Chondrocyte (in vitro differentiated cells): ENCODE results near the gene MAP7D3. TPM values are rescaled to one million over a fixed set of nuclear protein-coding genes. Genes with fewer than 3 reads are reported as not detected.

ENCODE experiments used
- DNase-seq: peaks from one replicate; pipeline ENCODE4 v3.0.0; 2021; ENCODE audit warnings: mixed read lengths, low spot score
- H3K27ac Mint-ChIP-seq: one replicate; pipeline ENCODE4 v1.8.0; 2021; ENCODE audit warnings: mild to moderate bottlenecking, moderate library complexity, mixed read lengths; ENCODE audit not compliant: unreplicated experiment
- H3K27me3 Mint-ChIP-seq: 2 replicates; pipeline ENCODE4 v1.8.0; 2021; ENCODE audit warnings: low read depth, mixed read lengths
- H3K36me3 Mint-ChIP-seq: 2 replicates; pipeline ENCODE4 v1.8.0; 2021; ENCODE audit warnings: low read depth, mixed read lengths
- H3K4me1 Mint-ChIP-seq: 2 replicates; pipeline ENCODE4 v1.8.0; 2021; ENCODE audit warnings: low read depth, mild to moderate bottlenecking, mixed read lengths
- H3K4me3 Mint-ChIP-seq: one replicate; pipeline ENCODE4 v1.8.0; 2021; ENCODE audit warnings: mild to moderate bottlenecking, moderate library complexity, mixed read lengths; ENCODE audit not compliant: unreplicated experiment
- H3K9me3 Mint-ChIP-seq: 2 replicates; pipeline ENCODE4 v1.8.0; 2021; ENCODE audit warnings: low read depth, mixed read lengths
- total RNA-seq: library from RNA; stranded (reverse); gene quantifications from 3 replicates; pipeline ENCODE4 v1.2.1, GENCODE V29; 2021
- TF ChIP-seq, protein P1 (sequence below): fragments of 200-600 bp; sonication (generic); IDR thresholded peaks from 2 replicates; pipeline ENCODE4 v1.5.0; 2021; ENCODE audit warnings: antibody characterized with exemption, mild to moderate bottlenecking, moderate library complexity

MAP7D3 gene
- total RNA-seq, 1 donor from 2014 or later: 48.2 TPM

DNA sequence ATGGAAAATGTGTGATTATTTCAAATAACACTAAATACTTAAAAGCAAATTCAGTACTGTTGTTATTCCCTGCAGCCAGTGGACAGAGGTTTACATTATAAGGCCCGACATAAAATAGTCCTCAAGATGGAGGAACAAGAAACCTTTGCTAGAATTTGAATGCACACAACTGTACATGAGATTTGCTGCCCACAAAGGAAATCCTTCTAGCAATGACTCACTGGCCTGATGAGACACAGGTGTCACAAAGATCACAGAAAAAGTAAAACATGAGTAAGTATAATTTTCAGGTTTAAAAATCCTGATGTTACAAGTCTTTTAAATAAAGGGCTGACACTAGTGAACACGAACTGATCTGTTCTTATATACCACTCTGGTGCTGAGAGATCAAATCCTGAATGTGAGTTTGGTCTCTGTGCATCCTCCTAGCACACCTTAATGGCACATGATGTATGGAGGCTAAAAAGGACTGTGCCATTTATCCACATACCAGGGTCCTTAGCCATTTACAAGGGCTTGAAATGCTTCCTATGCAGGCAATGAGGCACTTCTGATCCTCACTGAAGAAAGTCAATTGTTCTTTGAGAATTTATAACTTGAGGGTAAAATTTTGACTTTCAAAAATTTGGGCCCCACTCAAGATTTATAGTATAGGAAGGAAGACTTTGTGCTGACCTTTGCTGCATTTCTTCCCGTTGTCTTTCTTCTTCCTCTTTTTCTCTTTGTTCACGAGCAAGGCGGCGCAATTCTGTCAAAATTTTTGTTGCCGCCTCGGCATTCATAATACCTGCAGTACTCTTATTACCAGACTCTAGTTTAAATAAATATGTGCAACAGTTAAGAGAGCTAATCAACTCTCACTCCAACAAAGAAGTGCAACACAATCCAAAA, 23.0 kb downstream of the MAP7D3 start:
- no peaks in the 10 kb centered on the region for H3K9me3 Mint-ChIP-seq
- H3K36me3 Mint-ChIP-seq: peaks cover 25% of the 10 kb centered on the region
- H3K27me3 Mint-ChIP-seq: no peaks in the 10 kb centered on the region
- TF ChIP-seq, protein P1, sequence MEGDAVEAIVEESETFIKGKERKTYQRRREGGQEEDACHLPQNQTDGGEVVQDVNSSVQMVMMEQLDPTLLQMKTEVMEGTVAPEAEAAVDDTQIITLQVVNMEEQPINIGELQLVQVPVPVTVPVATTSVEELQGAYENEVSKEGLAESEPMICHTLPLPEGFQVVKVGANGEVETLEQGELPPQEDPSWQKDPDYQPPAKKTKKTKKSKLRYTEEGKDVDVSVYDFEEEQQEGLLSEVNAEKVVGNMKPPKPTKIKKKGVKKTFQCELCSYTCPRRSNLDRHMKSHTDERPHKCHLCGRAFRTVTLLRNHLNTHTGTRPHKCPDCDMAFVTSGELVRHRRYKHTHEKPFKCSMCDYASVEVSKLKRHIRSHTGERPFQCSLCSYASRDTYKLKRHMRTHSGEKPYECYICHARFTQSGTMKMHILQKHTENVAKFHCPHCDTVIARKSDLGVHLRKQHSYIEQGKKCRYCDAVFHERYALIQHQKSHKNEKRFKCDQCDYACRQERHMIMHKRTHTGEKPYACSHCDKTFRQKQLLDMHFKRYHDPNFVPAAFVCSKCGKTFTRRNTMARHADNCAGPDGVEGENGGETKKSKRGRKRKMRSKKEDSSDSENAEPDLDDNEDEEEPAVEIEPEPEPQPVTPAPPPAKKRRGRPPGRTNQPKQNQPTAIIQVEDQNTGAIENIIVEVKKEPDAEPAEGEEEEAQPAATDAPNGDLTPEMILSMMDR: no peak
- DNase-seq: no peak
- no peaks in the 10 kb centered on the region for H3K4me1 Mint-ChIP-seq
- H3K27ac Mint-ChIP-seq: no peak overlapping the region
- no peak overlapping the region for H3K4me3 Mint-ChIP-seq

DNA sequence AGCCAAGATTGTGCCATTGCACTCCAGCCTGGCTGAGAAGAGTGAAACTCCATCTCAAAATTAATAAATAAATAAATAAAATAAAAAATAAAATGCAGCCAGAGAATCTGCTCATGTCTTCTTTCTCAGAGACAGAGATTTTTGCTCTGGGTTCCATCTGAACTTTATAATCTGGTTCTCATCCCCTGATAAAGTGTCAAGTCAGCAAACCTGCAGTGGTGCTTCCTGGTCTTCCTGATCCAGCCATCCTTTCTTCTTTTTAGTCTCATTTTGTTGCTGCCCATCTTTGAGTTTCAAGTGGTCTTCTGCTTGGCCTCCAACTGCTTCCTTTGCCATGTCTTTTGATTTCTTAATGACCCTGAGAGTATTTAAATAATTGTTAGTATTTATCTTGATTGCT, 24.1 kb downstream of the MAP7D3 start:
- no peak for DNase-seq
- Mint-ChIP-seq H3K4me3 (no peak overlapping the region), H3K27me3 (no peaks in the 10 kb centered on the region), H3K4me1 (no peaks in the 10 kb centered on the region), H3K9me3 (no peaks in the 10 kb centered on the region), H3K27ac (no peak overlapping the region), H3K36me3 (peaks cover 27% of the 10 kb centered on the region)
- TF ChIP-seq, protein P1: no peak

DNA sequence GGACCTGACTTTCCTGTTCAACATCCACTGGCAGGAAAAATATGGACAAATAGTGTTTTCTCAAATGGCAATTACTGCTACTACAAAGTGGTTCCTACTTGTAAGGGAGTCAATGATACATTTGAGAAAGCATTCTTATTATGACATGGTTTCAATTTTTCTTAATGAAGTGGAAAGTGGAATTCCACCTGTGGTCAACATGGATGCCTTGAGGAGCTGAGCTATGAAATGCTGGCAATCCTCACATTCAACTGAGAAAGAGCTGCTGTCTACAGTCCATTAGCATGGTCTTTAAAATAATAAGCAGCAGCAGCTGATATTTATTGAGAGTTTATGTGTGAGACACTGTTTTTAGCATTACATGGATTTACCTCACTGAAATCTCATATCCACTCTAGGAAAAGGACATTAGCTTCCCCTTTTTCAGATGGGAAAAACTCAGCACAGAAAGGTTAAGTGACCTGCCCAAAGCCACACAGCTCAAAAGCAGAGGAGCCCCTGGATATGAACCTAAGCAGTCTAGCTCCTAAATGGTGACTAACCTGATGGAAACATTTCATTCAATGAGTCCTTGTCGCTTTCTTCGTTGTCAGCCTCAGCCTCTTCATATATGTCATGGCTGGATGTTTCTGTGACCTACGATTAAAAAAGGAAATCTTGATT, 29.2 kb downstream of the MAP7D3 start:
- Mint-ChIP-seq H3K4me1 (peaks cover 14% of the 10 kb centered on the region), H3K4me3 (no peak overlapping the region), H3K27me3 (no peaks in the 10 kb centered on the region), H3K36me3 (peaks cover 38% of the 10 kb centered on the region), H3K9me3 (no peaks in the 10 kb centered on the region), H3K27ac (peak overlapping the region; percentile 65)
- TF ChIP-seq, protein P1: no peak
- DNase-seq: no peak

DNA sequence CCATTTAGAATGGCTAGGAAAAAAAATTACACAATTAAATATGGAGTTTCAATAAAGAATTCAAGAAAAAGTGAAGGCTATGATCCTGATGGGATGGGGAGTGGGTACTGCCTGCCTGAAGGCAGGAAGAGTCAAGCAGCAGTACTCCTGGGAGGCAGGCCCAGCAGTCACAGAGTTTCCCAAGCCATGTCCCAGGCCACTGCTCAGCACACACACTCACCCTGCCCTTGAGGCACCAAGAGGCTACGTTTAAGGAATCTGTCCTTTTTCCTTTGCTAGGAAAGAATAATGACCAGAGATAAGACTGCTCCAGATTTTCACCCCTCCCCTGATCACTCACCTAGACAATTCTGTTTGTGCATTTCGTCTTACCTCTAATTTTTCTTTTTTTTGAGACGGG, 30.2 kb downstream of the MAP7D3 start:
- Mint-ChIP-seq H3K4me3 (no peak overlapping the region), H3K36me3 (peaks cover 38% of the 10 kb centered on the region), H3K9me3 (no peaks in the 10 kb centered on the region), H3K27me3 (no peaks in the 10 kb centered on the region), H3K4me1 (peaks cover 16% of the 10 kb centered on the region), H3K27ac (peak overlapping the region; percentile 60)
- no peak for DNase-seq
- TF ChIP-seq, protein P1: no peak

DNA sequence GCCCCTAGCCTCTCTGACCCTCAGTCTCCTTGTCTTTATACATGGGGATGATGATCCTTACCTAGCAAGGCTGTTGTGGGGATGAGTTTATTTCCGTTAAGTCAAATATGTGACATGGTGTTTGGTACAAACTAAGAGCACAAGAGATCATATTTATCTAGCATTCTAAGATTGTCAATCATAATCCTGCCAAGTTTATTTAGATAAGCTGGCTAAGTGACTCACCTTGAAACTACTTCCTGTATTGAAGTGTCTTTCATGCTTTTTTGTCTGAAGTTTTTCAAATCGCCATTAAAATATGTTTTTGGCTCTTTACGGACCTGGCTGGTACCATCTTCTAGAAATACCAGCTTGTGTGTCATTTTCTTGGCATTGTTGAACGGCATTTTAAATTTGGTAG, 30.7 kb downstream of the MAP7D3 start:
- H3K36me3 Mint-ChIP-seq: peaks cover 34% of the 10 kb centered on the region
- no peaks in the 10 kb centered on the region for H3K9me3 Mint-ChIP-seq
- H3K4me1 Mint-ChIP-seq: peaks cover 20% of the 10 kb centered on the region
- TF ChIP-seq, protein P1: no peak
- H3K27ac Mint-ChIP-seq: peak overlapping the region; percentile 60
- no peak for DNase-seq
- H3K27me3 Mint-ChIP-seq: no peaks in the 10 kb centered on the region
- no peak overlapping the region for H3K4me3 Mint-ChIP-seq
